Cardiac muscle cell (in vitro differentiated cells and primary cell): ENCODE data around the gene P2RY11. TPM values are rescaled to one million over a fixed set of nuclear protein-coding genes. Genes with fewer than 3 reads are reported as not detected.

Source experiments
- DNase-seq, 2 donors: peaks; one replicate each; pipeline versions ENCODE4 v3.0.0 to v3.0.0-alpha.2; 2010 to 2017; ENCODE audit warnings: low read depth in 1 of 2, low spot score in 1 of 2
- H3K27ac ChIP-seq: fragments of 200-600 bp; sonication (generic); 2 replicates; pipeline ENCODE4 v1.5.1; 2016
- H3K27me3 ChIP-seq: fragments of 200-600 bp; sonication (generic); 2 replicates; pipeline ENCODE4 v1.6.0; 2016; ENCODE audit warnings: control low read depth
- H3K36me3 ChIP-seq: fragments of 200-600 bp; sonication (generic); 2 replicates; pipeline ENCODE4 v1.5.1; 2016; ENCODE audit warnings: control low read depth
- H3K4me1 ChIP-seq: fragments of 200-600 bp; sonication (generic); 2 replicates; pipeline ENCODE4 v1.8.1; 2017; ENCODE audit warnings: low read depth, mild to moderate bottlenecking, mixed run types
- H3K4me3 ChIP-seq: fragments of 200-600 bp; sonication (generic); 2 replicates; pipeline ENCODE4 v1.5.1; 2016; ENCODE audit warnings: mild to moderate bottlenecking
- H3K9me3 ChIP-seq: fragments of 200-600 bp; sonication (generic); 2 replicates; pipeline ENCODE4 v1.5.1; 2017; ENCODE audit warnings: low read depth, mild to moderate bottlenecking, control low read depth
- CTCF ChIP-seq: IDR thresholded peaks from 2 replicates; pipeline ENCODE4 v1.5.1; 2012; ENCODE audit warnings: low read depth, mild to moderate bottlenecking, low read length
- polyA plus RNA-seq: library from polyadenylated mRNA; unstranded; fragments of >200 nt; fragmentation: Nextera tagmentation; extraction: Ambion mirVana; gene quantifications from 2 replicates; pipeline ENCODE4 v1.2.1, GENCODE V29; 2016
- total RNA-seq: library from RNA; depleted of rRNA; stranded (reverse); fragments of >200 nt; gene quantifications from 2 replicates; pipeline ENCODE4 v1.2.3, GENCODE V29; 2016

The P2RY11 gene
- total and polyA plus RNA-seq, 2 experiments from 2014 or later = 13.7 to 14.1 TPM

- peak in 1 of 2 donors; percentile 36 for DNase-seq
- peak; percentile 28 for TF ChIP-seq CTCF
- no peaks in the 10 kb centered on the region for H3K9me3 ChIP-seq
- H3K4me3 ChIP-seq = no peak overlapping the region
- no peaks in the 10 kb centered on the region for H3K36me3 ChIP-seq
- H3K27me3 ChIP-seq = peaks cover 3% of the 10 kb centered on the region
- H3K4me1 ChIP-seq = no peaks in the 10 kb centered on the region
- H3K27ac ChIP-seq = no peak overlapping the region
Observed at GRCh38 chr19:10074153-10074552, 37.3 kb upstream of the P2RY11 start.

- Histone ChIP-seq H3K9me3 (no peaks in the 10 kb centered on the region), H3K4me1 (no peaks in the 10 kb centered on the region), H3K27ac (no peak overlapping the region), H3K4me3 (no peak overlapping the region), H3K27me3 (peaks cover 7% of the 10 kb centered on the region), H3K36me3 (no peaks in the 10 kb centered on the region)
- no peak for TF ChIP-seq CTCF
- DNase-seq = no peak
Observed at GRCh38 chr19:10076535-10076934, 35.0 kb upstream of the P2RY11 start.

GRCh38 chr19:10078329-10078728 lies 33.2 kb upstream of the P2RY11 start:
- H3K4me3 ChIP-seq = no peak overlapping the region
- no peak for TF ChIP-seq CTCF
- no peak for DNase-seq
- H3K36me3 ChIP-seq = no peaks in the 10 kb centered on the region
- no peak overlapping the region for H3K27ac ChIP-seq
- no peaks in the 10 kb centered on the region for H3K9me3 ChIP-seq
- H3K4me1 ChIP-seq = no peaks in the 10 kb centered on the region
- peaks cover 8% of the 10 kb centered on the region for H3K27me3 ChIP-seq

- no peaks in the 10 kb centered on the region for H3K9me3 ChIP-seq
- H3K27ac ChIP-seq = no peak overlapping the region
- H3K27me3 ChIP-seq = peaks cover 14% of the 10 kb centered on the region
- no peak overlapping the region for H3K4me3 ChIP-seq
- TF ChIP-seq CTCF = no peak
- no peaks in the 10 kb centered on the region for H3K36me3 ChIP-seq
- H3K4me1 ChIP-seq = no peaks in the 10 kb centered on the region
- no peak for DNase-seq
Observed at GRCh38 chr19:10079031-10079453, 32.5 kb upstream of the P2RY11 start.

- Histone ChIP-seq H3K9me3 (no peaks in the 10 kb centered on the region), H3K4me1 (no peaks in the 10 kb centered on the region), H3K27ac (no peak overlapping the region), H3K4me3 (no peak overlapping the region), H3K36me3 (no peaks in the 10 kb centered on the region), H3K27me3 (peaks cover 36% of the 10 kb centered on the region)
- TF ChIP-seq CTCF = no peak
- DNase-seq = no peak
Observed at GRCh38 chr19:10083911-10084310, 27.6 kb upstream of the P2RY11 start.

GRCh38 chr19:10084803-10085202 lies 26.7 kb upstream of the P2RY11 start:
- Histone ChIP-seq H3K9me3 (no peaks in the 10 kb centered on the region), H3K4me3 (no peak overlapping the region), H3K4me1 (no peaks in the 10 kb centered on the region), H3K27ac (no peak overlapping the region), H3K36me3 (no peaks in the 10 kb centered on the region), H3K27me3 (peaks cover 36% of the 10 kb centered on the region)
- TF ChIP-seq CTCF = no peak
- DNase-seq = no peak
